Uterus (tissue), 4 donors: ENCODE results near the gene ITGB1BP2. TPM values are rescaled to one million over a fixed set of nuclear protein-coding genes. Genes with fewer than 3 reads are reported as not detected.

Experiments
- DNase-seq, 2 donors: peaks; one replicate each; pipeline ENCODE4 v3.0.0-alpha.2; 2019 to 2020
- H3K27ac ChIP-seq, 2 donors: fragments of 200-600 bp; sonication (generic); 1 replicate in 1 of 2; 2 replicates in 1 of 2; pipeline ENCODE4 v1.5.1; 2016 to 2018
- H3K27me3 ChIP-seq, 2 donors: fragments of 200-600 bp; sonication (generic); one replicate each; pipeline ENCODE4 v1.5.1; 2018 to 2019; ENCODE audit warnings: control low read depth in 1 of 2
- H3K36me3 ChIP-seq, 2 donors: fragments of 200-600 bp; sonication (generic); one replicate each; pipeline ENCODE4 v1.5.1; 2019; ENCODE audit warnings: control low read depth in 1 of 2
- H3K4me1 ChIP-seq, 2 donors: fragments of 200-600 bp; sonication (generic); one replicate each; pipeline ENCODE4 v1.5.1; 2018 to 2019; ENCODE audit warnings: control low read depth in 1 of 2
- H3K4me3 ChIP-seq, 2 donors: fragments of 200-600 bp; sonication (generic); 1 replicate in 1 of 2; 2 replicates in 1 of 2; pipeline ENCODE4 v1.5.1; 2018 to 2019; ENCODE audit warnings: mild to moderate bottlenecking in 1 of 2
- H3K9me3 ChIP-seq, 2 donors: fragments of 200-600 bp; sonication (generic); one replicate each; pipeline ENCODE4 v1.5.1; 2019; ENCODE audit warnings: control low read depth in 1 of 2
- POLR2A ChIP-seq, 2 donors: fragments of 450-650 bp; IDR thresholded peaks; one replicate each; pipeline ENCODE4 v1.6.1; 2016; ENCODE audit warnings: antibody characterized with exemption in 2 of 2, mild to moderate bottlenecking in 1 of 2, moderate library complexity in 1 of 2
- intact Hi-C: fragments of 100-400 bp; cut with DNase I; formaldehyde crosslinking; loops from one replicate; pipeline ENCODE4 v1.15.1; 2023; ENCODE audit warnings: low total_unique reads
- total RNA-seq, 4 donors: library from RNA; depleted of rRNA in 3 of 4; stranded (reverse); fragments of >200 nt in 3 of 4; gene quantifications; one replicate each; pipeline versions ENCODE4 v1.1.0 to v1.2.4, GENCODE V29; 2014 to 2023
- TF ChIP-seq, protein P1 (sequence below), 4 experiments: fragments of 200-600 bp in 2 of 4; fragments of 450-650 bp in 2 of 4; sonication (generic) in 2 of 4; IDR thresholded peaks; one replicate each; pipeline ENCODE4 v1.5.1; 2016 to 2019; ENCODE audit warnings: antibody characterized with exemption in 4 of 4, mild to moderate bottlenecking in 2 of 4, moderate library complexity in 1 of 4
- donor health status: DM: yes; HTN: yes; CAD: no.

The ITGB1BP2 gene
- total RNA-seq: 10 to 100 TPM in 2 of 4 donors, 1 to 10 TPM in 1, not detected in 1; 5.5 to 15.9 (median 11.2) TPM

DNA sequence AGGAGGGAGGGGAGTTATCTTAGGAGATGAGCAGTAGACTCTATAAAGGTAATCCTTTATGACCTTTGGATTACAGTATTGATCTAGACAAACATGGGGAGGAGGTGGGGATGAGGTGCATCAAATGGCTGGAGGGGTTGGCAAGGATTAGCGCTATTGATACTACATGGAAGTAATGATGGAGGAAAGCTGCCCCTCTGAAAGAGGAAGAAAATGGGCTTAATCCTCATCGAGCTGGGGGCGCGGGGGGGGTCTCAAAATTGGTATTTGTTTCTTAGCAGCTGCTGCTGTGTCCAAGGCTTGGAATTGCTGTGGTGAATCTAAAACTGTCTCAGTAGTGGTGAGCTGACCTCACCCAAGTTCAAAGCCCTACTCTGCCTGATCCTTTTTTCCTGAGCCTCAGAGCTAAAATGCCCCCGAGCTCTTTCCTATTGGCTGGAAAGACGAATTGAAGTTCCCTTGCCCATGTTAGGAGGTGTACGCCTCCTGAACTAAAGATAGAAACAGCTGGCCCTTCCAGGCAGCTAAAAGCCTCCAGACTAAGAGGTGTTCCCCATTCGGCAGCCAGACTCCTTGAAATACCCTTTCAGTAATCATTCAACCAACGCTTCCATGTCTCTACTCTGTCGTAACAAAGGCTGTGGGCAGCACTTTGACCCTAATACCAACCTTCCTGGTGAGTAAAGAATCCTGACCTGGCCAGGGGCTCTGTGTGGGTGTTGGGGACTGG lies at the start of gene ITGB1BP2:
ITGB1BP2 (plus strand) TSS at position 556 of the 730 bp plus-strand sequence; CDS start at position 613, 57 bp downstream.
- intact Hi-C loops: no loop called here
- TF ChIP-seq POLR2A (IDR thresholded peaks at IDR 0.05): peak in 1 of 2 donors; percentile 23
- TF ChIP-seq, protein P1, sequence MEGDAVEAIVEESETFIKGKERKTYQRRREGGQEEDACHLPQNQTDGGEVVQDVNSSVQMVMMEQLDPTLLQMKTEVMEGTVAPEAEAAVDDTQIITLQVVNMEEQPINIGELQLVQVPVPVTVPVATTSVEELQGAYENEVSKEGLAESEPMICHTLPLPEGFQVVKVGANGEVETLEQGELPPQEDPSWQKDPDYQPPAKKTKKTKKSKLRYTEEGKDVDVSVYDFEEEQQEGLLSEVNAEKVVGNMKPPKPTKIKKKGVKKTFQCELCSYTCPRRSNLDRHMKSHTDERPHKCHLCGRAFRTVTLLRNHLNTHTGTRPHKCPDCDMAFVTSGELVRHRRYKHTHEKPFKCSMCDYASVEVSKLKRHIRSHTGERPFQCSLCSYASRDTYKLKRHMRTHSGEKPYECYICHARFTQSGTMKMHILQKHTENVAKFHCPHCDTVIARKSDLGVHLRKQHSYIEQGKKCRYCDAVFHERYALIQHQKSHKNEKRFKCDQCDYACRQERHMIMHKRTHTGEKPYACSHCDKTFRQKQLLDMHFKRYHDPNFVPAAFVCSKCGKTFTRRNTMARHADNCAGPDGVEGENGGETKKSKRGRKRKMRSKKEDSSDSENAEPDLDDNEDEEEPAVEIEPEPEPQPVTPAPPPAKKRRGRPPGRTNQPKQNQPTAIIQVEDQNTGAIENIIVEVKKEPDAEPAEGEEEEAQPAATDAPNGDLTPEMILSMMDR (IDR thresholded peaks at IDR 0.05): no peak
- no peaks in the 10 kb centered on the region for H3K9me3 ChIP-seq
- peak within 1 kb of the TSS; percentile 18 to 76 for H3K27ac ChIP-seq
- H3K4me1 ChIP-seq: no peaks in the 10 kb centered on the region
- no peaks in the 10 kb centered on the region for H3K36me3 ChIP-seq
- no peaks in the 10 kb centered on the region for H3K27me3 ChIP-seq
- peak; percentile 23 to 44 for DNase-seq
- H3K4me3 ChIP-seq: peak within 1 kb of the TSS; percentile 7 to 12

DNA sequence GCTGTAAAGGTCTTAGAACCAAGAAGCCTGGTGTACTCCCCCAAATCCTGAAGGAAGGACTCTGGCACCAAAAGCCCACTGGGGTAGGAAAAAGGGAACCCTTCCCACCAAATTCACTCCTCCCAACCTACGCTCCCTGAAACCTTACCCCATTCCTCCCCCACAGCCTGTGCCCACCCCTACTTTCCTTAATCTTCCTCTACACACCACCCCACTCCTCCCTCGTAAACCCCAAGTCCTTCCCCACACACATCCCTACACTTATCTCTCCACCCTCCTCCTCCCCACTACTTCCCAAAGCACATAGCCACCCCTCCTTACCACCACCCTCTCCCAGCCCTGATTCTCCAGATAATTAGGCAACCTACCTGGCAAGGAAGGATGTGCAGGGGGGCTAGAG lies 49.3 kb upstream of the ITGB1BP2 start:
- TF ChIP-seq, protein P1 (IDR thresholded peaks at IDR 0.05): no peak
- TF ChIP-seq POLR2A (IDR thresholded peaks at IDR 0.05): no peak
- H3K36me3 ChIP-seq: no peaks in the 10 kb centered on the region
- H3K4me3 ChIP-seq: no peak overlapping the region
- no peak for DNase-seq
- no peaks in the 10 kb centered on the region for H3K9me3 ChIP-seq
- intact Hi-C loops: no loop called here
- H3K27ac ChIP-seq: no peak overlapping the region
- no peaks in the 10 kb centered on the region for H3K4me1 ChIP-seq
- H3K27me3 ChIP-seq: no peaks in the 10 kb centered on the region

DNA sequence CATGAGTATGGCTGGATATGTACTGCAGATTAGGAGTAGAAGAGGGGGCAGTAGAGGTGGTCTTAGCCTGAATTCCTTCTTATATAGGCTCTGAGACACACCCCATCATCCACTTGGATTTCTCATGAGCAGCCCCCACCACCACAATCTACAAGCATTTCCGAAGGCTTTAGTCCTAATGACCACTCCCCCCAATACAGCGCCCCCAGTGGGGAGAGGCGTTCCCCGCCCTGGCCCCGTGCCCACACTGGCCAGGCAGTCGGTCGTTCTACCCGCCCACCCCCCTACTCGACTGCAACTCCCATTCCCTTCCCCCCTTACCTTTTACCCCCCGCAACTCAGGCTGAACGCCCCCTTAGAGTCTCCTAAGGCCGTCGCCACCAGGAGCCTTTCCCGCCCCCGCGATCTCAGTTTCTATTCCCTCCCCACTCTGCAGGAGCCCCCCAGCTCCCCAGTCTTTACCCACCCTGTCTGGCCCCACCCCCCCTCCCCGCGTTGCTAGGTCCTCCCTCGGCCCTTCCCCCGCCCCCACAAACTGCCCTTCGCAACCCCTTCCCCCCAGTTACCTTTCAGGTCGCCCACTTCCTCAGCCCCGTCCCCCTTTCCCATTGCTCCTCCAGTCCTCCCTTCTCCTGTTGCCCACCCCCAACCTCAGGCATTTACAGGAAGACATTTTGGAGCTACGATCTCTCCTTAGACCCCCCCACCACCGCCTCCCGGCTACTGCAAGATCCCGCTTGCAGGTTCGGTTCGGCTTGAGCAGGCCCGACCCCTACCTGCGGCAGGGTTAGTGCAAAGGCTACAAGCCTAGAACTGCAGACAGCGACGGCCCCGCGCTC lies 48.1 kb upstream of the ITGB1BP2 start:
- H3K4me1 ChIP-seq: no peaks in the 10 kb centered on the region
- no peaks in the 10 kb centered on the region for H3K36me3 ChIP-seq
- peak; percentile 41 to 53 for DNase-seq
- H3K27me3 ChIP-seq: no peaks in the 10 kb centered on the region
- no peak for TF ChIP-seq POLR2A (IDR thresholded peaks at IDR 0.05)
- TF ChIP-seq, protein P1 (IDR thresholded peaks at IDR 0.05): peak; percentile 4 to 38 (median 17)
- intact Hi-C loops: no loop called here
- peak overlapping the region; percentile 60 to 85 for H3K4me3 ChIP-seq
- peak overlapping the region; percentile 84 to 87 for H3K27ac ChIP-seq
- H3K9me3 ChIP-seq: no peaks in the 10 kb centered on the region

DNA sequence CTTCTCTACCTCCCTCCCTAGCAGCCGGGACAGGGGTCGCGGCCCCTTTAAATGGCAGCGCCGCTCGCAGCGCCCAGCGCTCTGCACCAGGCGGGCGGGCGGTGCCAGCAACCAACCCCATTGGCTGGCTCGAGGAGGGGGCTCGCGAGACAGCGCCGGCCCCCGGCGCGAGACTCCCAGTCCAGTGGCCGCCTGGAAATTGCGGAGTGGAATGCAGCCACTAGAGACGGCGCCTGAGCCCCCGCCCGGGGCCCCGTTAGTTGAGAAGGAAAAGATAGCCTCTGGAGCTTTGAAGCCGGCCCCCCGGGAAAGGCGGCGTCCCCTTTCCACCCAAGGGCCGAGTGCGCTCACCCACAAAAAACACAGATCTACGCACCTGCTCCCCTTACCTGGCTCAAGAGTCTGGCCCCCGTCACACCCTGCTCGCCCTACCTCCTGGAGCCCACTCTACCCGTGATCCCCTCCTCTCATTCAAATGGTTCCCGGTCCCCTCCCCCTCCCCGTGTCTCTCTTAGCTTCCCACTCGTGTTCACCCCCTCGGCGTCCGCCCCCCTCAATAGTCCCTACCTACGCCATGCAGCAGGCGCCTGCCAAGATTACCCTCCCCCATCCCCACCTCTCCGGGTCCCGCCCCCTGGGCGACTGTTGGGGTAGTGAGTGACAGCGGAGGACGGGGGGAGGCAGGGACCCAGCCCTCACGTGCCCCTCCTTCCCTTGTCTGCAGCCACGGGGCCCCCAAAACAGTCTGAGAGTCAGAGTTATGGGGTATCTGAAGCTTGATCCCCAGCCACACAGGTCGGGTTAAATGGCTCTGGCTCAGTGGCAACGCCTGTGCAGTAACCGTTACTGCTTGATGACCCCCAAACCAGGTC lies 47.2 kb upstream of the ITGB1BP2 start, which contains the start of gene ZMYM3:
ZMYM3 (minus strand) TSS at position 49 of the 872 bp plus-strand sequence. CDS start 885 bp downstream, outside the sequence.
- H3K27me3 ChIP-seq: no peaks in the 10 kb centered on the region
- intact Hi-C loops: no loop called here
- peak; percentile 83 to 85 for DNase-seq
- peak within 1 kb of the TSS; percentile 60 to 85 for H3K4me3 ChIP-seq
- H3K9me3 ChIP-seq: no peaks in the 10 kb centered on the region
- H3K36me3 ChIP-seq: no peaks in the 10 kb centered on the region
- TF ChIP-seq, protein P1 (IDR thresholded peaks at IDR 0.05): peak in 1 of 4 experiments; percentile 34
- peak; percentile 42 to 48 for TF ChIP-seq POLR2A (IDR thresholded peaks at IDR 0.05)
- no peaks in the 10 kb centered on the region for H3K4me1 ChIP-seq
- peak within 1 kb of the TSS; percentile 84 to 87 for H3K27ac ChIP-seq
